ENCODE data around the gene NCEH1.

The NCEH1 gene

DNA sequence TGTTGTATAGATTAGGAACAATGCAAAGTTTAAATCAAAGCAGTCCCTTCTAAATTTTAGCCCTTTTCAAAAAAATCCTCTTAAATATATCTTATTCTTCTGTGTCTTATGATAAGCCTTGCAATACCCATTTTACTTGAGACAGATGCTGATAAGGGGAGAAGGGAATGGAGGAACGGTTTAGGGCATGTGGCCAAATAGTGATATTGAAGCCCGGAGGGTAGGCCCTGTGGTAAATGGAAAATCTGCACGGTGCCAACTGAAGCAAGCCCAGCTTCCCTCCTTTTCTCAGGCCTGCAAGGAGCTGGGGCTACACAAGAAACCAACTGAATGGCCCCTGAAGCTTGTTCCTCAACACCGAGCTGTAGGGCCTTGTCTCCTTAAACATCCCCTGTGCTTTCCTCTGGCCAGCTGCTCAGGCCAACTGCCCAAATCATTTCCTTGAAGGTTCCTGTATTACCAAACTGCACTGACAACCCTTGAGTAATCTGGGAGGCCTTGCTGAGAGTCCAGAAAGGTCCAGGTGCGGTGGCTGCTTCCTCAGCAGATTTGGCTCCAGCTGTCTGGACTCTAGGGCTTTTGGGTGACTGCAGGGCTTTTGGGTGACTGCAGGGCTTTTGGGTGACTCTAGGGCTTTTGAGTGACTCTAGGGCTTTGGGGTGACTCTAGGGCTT, 67.2 kb downstream of the NCEH1 start:
- DNase-seq, result no peak

DNA sequence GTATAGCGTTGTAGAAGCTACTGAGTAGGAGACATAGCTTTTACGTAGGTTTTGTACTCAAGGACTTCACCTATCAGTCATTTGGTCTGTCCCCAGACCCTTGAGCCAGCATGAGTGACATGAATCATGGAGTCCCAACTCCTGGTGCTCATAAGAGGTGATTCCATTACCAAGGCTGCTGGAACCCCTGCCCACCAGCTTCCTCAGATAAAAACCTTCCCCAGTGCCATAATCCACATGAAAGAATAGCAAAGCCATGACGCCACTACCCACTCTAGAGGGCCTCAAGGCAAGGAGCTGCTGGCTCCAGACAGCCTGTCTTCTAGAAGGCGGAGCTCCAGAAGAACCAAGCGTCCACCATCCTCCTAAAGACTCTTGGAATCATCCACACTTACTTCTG, 69.6 kb downstream of the NCEH1 start:
- DNase-seq, result no peak

DNA sequence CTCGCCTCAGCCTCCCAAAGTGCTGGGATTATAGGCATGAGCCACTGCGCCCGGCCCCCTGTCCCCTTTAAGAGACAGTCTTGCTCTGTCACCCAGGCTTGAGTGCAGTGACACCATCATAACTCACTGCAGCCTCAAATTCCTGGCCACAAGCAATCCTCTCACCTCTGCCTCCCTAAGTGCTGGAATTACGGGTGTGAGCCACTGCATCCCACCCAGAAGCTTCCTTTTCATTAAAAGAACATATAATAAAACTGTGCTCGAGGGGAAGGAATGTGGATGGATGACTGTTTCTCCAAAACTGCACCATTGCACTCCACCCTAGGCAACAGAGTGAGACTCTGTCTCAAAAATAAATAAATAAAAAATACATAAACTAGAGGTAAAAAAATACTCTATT, 70.1 kb downstream of the NCEH1 start:
- DNase-seq, result no peak

DNA sequence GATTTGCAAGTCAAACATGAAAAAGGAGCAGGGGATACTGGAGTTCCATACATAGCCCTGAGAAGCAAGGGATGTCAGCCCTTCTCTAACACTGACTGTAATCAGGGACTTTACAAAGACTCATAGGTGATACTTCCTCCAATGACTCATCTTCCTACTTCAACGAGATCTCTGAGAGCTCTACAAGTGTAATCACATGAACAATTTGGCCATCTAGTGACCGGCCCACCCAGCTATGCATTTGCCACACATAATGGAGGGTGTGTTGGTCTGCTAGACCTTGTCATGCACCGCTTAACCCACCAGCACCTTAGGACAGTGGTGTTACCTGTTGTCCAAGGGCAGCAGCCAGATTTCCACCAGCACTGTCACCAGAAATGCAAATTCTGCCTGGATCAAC, 75.3 kb downstream of the NCEH1 start:
- no peak for DNase-seq

DNA sequence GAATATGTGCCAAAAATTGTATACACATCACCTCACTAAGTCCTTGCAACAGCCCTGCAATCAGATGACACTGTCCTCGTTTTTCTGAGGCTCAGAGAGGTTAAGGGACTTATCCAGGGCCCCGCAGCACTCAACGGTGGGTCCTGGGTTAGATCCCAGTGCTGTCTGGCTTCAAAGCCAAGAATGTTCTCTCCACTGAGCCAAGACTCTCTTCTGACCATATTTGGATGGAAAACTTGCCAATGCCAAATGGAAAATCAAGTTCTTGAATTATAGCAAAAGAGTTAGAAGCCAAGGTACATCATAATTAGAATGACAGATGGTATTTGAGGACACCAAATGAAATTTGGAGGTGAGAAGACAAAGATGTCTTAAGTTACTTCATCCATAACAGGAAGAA, 75.9 kb downstream of the NCEH1 start:
- DNase-seq, result no peak

DNA sequence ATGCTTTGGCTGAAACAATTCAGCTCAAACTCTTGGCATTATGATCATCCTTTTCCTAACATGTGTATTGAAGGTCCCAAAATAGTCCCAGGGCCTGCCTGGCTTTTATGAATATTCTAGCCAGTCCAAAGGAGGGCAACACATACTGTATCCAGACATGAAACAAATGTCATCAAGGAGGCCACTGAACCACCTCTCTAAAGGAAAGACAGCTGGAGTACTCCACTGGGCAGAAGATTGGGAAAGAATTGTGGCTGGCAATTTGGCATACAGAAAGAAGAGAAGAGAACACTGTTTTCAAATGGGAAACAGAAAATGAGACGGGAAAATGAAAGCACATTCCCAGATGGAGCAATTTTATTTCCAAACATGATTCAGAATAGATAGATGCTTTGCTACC, 80.6 kb downstream of the NCEH1 start:
- no peak for DNase-seq

DNA sequence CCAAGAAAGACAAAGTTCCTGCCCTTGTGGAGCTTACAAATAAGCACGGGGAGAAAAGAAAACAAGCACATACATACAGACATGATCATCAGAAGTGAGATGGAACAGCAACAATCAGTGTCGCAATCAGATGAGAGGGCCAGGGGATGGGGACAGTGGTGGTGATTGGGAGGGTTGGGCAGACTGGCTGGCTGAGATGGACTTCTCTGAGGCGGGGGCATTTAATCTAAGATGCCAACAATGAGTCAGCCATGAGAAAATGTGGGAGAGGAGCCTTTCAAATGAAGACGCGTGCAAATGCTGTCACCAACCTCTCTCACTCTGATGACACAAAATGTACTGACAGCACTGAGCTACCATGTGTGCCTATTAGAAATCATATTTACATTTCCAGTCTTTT, 81.4 kb downstream of the NCEH1 start:
- DNase-seq, result no peak

DNA sequence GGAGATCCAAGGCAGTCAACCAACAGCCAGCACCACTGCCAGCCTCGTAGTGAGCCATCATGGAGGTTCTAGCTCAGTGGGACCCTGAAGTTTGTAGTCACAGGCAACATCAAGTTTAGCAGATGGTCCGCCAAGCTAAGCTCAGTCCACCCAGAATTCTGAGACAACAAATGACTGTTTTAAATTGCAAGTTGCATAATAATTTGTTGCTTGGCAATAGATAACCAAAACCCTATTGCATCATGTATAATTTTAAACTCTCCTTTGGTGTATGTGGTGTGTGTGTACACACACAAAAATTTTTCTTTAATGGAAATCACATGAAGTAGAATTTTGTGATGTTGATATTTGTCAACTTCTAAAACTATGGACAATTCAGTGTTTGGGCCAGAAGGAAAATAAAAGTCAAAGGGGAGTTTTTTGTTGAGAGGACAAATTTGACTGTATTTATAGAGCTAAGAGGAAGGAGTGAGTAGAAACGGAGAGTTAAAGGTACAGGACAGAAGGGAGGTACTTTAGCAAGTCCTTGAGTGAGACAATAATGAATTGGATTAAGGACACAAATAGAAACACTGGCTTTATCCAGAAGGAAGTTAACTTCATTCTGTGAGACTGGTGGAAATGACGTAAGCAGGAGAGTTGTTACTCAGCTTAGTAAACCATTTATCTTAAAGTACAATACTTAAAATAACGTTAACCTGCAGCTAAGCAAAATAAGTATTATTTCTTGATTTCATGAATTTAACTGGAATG, 83.6 kb downstream of the NCEH1 start:
- DNase-seq, result no peak

DNA sequence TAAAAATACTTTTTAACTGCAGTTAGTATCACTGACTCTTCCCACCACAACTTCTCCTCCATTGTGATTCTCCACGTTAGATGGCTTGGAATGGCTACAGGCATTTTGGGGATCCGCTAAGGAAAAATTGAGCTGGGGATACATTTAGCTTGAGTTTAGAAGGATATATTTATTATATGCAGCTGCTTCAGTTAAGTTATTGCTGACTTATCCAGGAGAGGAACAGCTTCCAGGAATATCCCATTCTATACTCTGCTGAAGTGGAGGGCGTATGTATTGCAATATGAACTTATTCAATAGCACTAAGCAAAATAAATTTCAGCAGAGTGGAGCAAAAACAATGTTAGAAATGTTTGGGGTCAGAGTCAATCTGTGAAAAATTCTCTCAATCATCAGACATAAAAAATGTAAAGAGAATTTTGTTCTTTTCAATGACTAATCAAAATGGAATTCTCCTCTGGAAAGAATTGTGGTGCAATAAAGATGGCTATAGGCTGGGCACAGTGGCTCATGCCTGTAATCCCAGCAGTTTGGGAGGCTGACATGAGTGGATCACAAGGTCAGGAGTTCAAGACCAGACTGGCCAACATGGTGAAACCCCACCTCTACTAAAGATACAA, 84.7 kb downstream of the NCEH1 start:
- DNase-seq, result no peak

DNA sequence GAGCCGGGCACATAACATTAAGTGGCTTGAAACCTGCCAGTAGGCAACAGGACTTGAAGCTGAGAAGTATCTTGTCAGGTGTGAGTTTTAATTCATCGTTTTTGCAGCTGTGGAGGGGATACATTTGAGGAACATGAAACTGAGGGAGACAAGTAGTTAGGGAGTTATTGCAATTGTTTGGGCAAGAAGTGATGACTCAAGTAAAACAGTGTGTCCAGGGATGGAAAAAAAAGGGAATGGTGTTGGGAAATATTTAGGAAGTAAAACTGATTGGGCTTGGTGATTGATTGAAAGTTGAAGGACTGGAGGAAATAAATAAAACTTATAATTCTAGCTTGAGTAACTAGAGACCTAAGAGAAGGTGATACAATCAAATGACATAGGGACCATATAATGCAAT, 85.5 kb downstream of the NCEH1 start:
- no peak for DNase-seq

DNA sequence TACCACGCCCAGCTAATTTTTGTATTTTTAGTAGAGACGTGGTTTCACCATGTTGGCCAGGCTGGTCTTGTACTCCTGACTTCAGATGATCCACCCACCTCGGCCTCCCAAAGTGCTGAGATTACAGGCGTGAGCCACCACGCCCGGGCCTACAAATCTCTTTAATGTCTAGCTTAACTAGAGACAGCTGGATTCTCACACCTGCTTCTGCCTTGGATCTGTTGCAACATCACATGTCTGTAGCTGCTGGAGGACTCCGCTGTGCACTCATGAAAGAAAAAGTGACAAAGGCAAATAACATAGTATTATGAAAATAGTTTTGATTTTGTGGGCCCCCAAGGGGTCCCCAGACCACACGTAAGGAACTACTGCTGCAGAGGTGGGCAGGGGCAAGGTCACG, 85.9 kb downstream of the NCEH1 start:
- DNase-seq, result no peak

DNA sequence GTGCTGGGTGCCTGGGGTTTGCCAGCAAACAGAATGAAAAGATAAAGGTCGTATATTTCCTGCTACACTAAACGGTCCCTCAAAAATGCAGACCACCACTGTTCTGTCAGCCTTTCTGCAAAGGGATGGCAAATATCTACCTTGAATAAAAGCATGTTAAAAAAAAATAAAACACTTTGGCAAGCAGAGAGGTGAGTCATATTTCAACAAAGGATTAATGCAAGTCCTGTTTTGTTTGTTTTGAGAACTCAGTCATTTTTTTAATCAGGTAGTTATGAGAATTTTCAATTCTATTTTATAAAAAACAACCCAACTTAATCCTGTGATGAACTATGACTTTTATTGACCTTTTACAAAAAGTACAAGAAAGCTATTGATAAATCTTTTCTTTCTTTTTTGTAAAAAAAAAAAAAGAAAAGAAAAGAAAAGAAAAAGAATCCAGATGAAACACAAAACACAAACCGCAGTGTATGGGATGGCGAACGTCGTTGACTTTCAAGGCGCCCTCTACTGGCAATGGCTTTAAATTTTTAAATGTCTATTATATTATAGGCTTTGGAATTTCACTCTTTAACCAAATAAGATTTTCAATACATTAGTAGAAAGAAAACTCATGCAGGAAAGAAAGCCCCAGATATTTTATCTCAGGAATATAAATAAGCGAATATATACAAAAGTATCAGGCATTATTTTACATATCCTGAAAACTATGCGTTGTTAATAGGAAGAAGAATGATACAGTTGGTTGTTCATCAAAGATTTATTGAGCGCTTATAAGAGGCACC, 87.8 kb downstream of the NCEH1 start:
- DNase-seq, result peak; percentile 52

DNA sequence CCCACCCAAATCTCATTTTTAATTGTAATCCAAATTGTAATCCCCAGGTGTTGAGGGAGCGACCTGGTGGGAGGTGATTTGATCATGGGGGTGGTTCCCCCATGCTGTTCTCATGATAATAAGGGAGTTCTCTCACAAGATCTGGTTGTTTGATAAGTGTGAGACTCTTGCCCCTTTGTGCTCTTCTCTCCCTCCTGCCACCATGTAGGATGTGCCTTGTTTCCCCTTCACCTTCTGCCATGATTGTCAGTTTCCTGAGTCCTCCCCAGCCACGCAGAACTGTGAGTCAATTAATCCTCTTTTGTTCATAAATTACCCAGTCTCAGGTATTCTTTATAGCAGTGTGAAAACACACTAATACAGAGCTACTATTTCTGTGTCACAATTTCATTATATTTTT, 88.7 kb downstream of the NCEH1 start:
- no peak for DNase-seq

DNA sequence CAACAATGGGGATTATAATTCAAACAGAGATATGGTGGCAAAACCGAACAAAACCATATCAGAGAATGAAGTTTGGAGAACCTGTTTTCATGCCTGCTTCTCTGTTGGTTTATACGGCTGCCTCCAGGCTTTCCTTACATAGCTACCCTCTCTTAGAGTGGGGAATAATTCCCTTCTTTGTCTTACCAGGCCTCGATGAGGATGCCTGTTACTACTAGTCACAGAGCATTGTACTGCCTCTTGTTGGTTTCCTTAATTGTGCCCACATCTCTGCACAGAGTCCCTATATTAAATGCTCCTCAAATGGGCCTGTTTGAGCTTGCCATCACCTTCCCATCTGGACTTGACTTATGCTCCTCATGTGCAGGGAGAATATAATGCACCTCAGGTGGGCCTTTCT, 92.9 kb downstream of the NCEH1 start:
- DNase-seq, result no peak

DNA sequence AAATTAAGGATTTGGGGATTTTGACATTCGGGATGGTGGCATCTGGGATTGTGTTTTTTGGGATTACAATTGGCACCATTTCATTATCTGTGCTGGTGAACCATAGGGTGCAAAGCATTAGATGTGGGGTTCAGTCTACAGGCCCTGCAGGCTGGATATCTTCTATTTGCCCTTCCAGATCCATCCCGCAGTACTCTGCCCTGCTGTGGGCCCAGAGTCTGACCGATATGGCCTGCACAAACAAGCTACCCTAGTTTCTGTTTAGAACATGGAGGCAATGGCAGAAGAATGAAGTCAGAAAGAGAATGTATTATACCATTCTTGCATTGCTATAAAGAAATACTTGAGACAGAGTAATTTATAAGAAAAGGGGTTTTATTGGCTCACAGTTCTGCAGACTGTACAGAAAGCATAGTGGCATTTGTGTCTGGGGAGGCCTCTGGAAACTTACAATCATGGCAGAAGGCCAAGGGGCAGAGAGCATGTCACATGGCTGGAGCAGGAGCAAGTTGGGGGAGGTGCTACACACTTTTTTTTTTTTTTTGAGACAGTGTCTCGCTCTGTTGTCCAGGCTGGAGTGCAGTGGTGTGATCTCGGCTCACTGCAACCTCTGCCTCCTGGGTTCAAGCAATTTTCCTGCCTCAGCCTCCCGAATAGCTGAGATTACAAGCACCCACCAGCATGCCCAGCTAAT, 93.7 kb downstream of the NCEH1 start:
- no peak for DNase-seq

DNA sequence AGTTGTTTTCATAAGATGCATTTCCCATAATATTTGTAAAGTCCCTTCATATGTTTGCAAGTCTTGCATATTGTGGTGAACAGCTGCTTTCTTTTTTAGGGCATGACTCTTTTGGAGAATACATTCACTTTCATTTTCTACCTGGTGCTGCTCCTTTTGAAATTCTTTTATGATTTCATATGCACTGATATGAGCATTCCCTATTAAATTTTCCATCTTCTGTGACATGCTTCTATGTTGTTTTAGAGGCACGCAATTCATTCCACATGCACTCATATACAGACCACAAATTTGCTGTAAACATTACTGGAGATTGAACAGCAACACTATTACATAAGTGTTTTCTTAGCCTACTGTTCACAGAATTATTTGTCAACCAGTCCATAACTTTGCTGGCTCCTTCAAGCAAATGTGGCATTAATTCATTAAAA, 94.8 kb downstream of the NCEH1 start:
- DNase-seq, result no peak

DNA sequence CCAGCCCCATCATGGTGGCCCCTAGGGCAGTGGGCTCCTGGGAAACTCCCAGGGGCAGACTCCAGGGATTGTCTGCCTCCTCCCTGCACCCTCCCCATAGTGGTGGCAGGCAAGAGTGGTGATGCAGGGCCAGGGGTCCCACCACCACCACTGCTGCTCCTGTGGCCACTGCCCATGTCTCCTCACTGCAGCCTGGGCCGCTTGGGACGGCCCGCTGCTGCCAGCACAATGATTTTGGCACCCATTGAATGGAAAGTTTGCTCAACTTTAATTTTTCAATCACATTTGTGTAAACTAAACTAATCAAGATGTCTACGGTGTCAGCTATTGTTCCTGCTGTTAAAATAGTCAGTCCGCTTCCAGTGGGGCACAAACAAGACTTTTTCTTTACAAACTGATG, 95.6 kb downstream of the NCEH1 start:
- DNase-seq, result no peak

DNA sequence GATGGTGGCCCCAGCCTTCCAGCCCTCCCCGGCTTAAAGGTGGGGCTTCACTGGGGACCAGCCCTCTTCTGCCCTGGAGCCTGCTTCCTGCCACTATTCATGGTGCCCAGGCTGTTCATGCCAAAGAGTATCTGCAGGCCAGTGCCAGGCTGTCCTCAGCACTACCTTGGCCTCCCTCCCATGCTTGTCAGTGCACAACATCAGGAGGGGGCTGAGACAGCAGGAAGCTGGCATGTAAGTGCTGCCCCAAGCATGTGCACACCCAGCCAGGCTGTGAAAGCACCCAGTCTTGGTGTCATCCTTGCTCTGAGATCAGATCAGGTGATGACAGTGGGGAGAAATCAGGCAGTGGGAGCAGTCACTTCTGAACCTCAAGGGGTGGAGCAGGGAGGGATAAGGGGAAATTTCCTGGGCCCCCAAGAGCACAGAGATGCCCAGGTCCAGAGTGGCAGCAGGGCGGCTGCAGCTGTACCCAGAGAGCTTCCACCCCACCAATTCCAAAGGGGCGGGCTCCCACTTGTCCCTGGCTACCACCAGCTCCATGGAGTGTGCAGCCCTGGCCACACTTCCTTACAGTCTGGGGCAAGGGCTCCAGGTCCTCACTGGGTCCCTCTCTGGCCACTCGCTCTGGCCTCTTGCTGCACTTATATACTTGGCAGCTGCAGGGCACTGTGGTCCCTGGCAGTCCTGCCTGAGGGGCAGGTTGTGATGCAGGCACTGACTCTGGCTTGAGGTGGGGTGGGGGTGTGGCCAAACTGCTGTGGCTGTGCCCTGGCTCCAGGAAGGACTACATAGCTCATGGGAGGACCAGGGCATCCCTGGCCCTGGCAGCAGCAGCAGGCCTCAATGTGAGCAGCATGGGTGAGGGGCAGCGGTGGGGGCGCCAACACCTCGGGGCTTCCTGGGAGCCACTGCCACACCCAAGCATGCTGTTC, 96.3 kb downstream of the NCEH1 start:
- no peak for DNase-seq

DNA sequence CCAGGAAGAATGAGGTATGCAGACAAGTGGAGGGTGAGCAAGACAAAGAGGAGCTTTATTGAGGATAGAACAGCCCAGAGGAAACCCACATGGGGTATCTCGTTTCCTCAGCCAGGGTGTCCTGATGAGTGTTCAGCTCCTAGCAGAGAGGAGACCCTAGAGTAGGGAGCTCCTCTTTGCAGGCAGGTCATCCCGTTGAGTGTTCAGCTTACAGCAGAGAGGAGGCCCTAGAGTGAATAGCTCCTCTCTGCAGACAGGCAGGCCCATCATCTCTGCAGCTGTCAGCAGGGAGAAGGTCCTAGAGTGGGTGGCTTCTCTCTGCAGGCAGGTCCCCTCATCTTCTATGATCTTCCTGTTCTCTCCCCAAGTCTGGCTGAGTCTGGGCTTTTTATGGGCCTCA, 97.0 kb downstream of the NCEH1 start:
- no peak for DNase-seq

DNA sequence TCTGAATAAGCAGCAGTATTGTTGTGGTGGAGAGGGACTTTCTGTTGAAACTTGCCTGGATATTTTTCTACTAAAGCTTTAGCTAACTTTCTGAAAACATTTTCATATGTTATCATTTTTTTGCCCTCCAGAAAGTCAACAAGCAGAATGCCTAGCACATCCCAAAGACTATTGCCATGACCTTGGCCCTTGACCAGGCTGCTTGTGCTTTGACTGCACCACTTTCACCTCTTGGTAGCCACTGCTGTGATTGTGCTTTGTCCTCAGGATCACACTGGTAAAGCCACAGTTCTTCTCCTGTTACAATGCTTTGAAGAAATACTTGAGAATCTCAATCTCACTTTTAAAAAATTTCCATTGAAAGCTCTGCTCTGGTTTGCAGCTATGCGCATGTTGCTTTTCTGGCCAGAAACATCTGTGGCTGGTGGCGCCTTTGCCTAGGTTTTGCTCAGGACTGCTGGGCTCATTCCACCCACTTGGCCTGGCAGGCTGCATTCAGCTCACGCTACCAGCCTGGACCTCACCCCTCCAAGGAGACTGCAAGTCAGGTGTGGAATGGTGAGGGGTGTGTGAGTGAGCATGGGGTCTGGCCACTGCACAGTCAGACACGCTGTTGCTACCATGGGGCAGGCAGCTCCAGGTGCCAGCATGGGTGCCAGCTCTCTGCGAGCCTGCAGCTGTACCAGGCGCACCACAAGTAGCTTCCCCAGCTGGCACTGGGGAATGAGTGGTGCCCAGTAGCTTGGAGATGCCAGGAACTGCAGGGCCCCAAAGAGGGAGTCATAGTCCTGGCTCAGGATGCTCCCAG, 97.8 kb downstream of the NCEH1 start:
- no peak for DNase-seq

DNA sequence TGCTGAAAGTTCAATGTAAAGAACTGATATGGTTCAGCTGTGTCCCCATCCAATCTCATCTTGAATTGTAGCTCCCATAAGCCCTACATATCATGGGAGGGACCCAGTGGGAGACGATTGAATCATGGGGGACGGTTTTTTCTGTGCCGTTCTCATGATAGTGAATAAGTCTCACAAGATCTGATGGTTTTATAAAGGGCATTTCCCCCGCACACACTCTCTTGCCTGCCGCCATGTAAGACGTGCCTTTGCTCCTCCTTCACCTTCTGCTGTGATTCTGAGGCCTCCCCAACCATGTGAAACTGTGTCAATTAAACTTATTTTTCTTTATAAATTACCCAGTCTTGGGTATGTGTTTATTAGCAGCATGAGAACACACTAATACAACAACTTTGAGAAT, 101.1 kb downstream of the NCEH1 start:
- no peak for DNase-seq

Measured in NCI-H1105 (cell line).